ENCODE measurements around the gene PGLYRP3. TPM values are rescaled to one million over a fixed set of nuclear protein-coding genes. Genes with fewer than 3 reads are reported as not detected.

PGLYRP3 gene
- polyA plus RNA-seq, 6 donors from 2014 or later: not detected

- H3K36me3 Mint-ChIP-seq: no peaks in the 10 kb centered on the region
- peaks cover 46 to 70% (median 59%) of the 10 kb centered on the region in 3 donors for H3K4me1 Mint-ChIP-seq
- ATAC-seq (ENCODE audit: low read depth in 2 of 2): no peak
- peak overlapping the region in 3 of 6 donors; percentile 31 to 89 (median 59) for H3K27ac Mint-ChIP-seq
- peaks cover 0 to 13% (median 4%) of the 10 kb centered on the region in 3 donors for H3K27me3 Mint-ChIP-seq
- H3K4me3 Mint-ChIP-seq: peak overlapping the region in 6 of 8 donors; percentile 32 to 63 (median 53)
- peaks cover 0 to 2% (median 0%) of the 10 kb centered on the region in 7 donors for H3K9me3 Mint-ChIP-seq
- no peak for DNase-seq
Measured at GRCh38 chr1:153292185-153292584, 20.6 kb downstream of the PGLYRP3 start.

DNA sequence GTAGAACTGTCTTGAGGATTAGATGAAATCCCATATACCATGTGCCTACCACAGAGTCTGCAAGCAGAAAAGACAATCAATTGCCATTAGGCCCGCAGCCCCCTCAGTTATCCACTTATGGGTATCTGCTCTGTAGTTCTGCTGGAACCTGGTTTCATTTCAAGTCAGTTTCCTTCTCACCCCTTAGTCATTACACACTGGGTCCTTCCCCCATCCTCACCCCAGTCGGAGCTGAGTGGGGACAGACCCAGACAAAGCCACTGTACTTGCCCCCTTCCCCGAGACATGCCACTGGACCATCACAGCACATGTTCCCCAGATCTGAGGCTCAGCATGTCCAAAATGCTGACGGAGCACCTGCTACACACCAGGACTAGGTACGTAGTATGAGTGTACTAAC lies 21.2 kb downstream of the PGLYRP3 start:
- no peak for ATAC-seq (ENCODE audit: low read depth in 2 of 2)

GRCh38 chr1:153288634-153289275 lies 24.0 kb downstream of the PGLYRP3 start:
- Mint-ChIP-seq H3K27ac (no peak overlapping the region), H3K9me3 (no peaks in the 10 kb centered on the region), H3K27me3 (peaks cover under 1 to 13% (median 4%) of the 10 kb centered on the region in 3 donors), H3K36me3 (no peaks in the 10 kb centered on the region), H3K4me1 (peaks cover 17 to 36% (median 30%) of the 10 kb centered on the region in 3 donors), H3K4me3 (no peak overlapping the region)
- DNase-seq: no peak
- no peak for ATAC-seq (ENCODE audit: low read depth in 2 of 2)

More for the DNA sequence above, 21.2 kb downstream of the PGLYRP3 start:
- Mint-ChIP-seq H3K27ac (peak overlapping the region in 2 of 6 donors; percentile 11 to 31), H3K36me3 (no peaks in the 10 kb centered on the region), H3K9me3 (peaks cover 0 to 2% (median 0%) of the 10 kb centered on the region in 7 donors), H3K4me1 (peaks cover 40 to 63% (median 53%) of the 10 kb centered on the region in 3 donors), H3K27me3 (peaks cover 0 to 13% (median 4%) of the 10 kb centered on the region in 3 donors), H3K4me3 (peak overlapping the region in 1 of 8 donors; percentile 7)
- no peak for DNase-seq

DNA sequence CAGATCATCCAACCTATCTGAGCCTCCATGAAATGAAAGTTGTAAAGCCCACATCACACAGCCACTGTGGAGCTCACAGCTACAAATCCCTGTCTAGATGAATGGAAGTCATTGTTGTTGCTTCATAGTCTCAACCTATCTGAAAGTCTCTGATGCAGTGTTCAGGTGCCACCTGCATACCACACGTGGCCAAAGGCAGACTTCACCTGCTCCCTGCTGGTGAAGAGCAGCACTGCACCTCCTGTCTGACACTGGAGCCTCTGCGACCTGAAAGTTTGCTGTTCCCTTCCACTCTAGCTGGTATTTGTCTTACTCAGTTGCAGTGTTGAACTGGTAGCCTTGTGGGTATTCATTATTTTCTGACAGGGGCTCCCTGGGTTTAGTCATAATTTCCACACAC lies 34.9 kb downstream of the PGLYRP3 start:
- peaks cover 27 to 52% (median 35%) of the 10 kb centered on the region in 3 donors for H3K27me3 Mint-ChIP-seq
- no peaks in the 10 kb centered on the region for H3K36me3 Mint-ChIP-seq

GRCh38 chr1:153272186-153272585 lies 40.6 kb downstream of the PGLYRP3 start:
- H3K36me3 Mint-ChIP-seq: no peaks in the 10 kb centered on the region
- no peak for ATAC-seq (ENCODE audit: low read depth in 2 of 2)
- peaks cover 17 to 66% (median 54%) of the 10 kb centered on the region in 3 donors for H3K27me3 Mint-ChIP-seq
- no peaks in the 10 kb centered on the region for H3K4me1 Mint-ChIP-seq
- no peak overlapping the region for H3K27ac Mint-ChIP-seq
- no peak overlapping the region for H3K4me3 Mint-ChIP-seq
- peaks cover 0 to 3% (median 0%) of the 10 kb centered on the region in 7 donors for H3K9me3 Mint-ChIP-seq
- DNase-seq: no peak

More for the DNA sequence above, 34.9 kb downstream of the PGLYRP3 start:
- Mint-ChIP-seq H3K4me3 (no peak overlapping the region), H3K4me1 (no peaks in the 10 kb centered on the region), H3K27ac (no peak overlapping the region), H3K9me3 (no peaks in the 10 kb centered on the region)
- ATAC-seq (ENCODE audit: low read depth in 2 of 2) (peak; percentile 68 to 76), DNase-seq (peak; percentile 18)

DNA sequence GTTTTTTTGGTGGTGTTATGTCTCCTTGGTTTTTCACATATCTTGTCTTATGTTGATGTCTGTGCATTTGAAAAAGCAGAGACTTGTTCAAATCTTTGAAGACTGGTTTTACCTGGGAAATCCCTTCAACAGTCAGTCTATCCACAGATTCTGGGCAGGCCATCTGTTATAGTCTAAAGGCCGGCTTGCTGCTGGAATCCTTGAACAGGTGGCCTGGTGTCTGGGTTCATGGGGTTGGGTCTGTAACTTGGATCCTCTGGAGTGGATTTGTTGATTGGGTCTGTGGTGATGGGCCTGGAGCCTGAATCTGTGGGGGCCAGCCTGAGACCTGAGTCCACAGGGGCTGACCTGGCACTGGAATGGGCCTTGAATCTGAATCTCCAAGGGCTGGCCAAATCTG lies 41.0 kb downstream of the PGLYRP3 start:
- no peak overlapping the region for H3K27ac Mint-ChIP-seq
- peaks cover 0 to 6% (median 0%) of the 10 kb centered on the region in 7 donors for H3K9me3 Mint-ChIP-seq
- no peak overlapping the region for H3K4me3 Mint-ChIP-seq
- H3K36me3 Mint-ChIP-seq: no peaks in the 10 kb centered on the region
- ATAC-seq (ENCODE audit: low read depth in 2 of 2): no peak
- DNase-seq: no peak
- no peaks in the 10 kb centered on the region for H3K4me1 Mint-ChIP-seq
- peaks cover 17 to 66% (median 50%) of the 10 kb centered on the region in 3 donors for H3K27me3 Mint-ChIP-seq

GRCh38 chr1:153265457-153265856 lies 47.3 kb downstream of the PGLYRP3 start:
- no peak for DNase-seq
- H3K27me3 Mint-ChIP-seq: peaks cover 33 to 78% (median 33%) of the 10 kb centered on the region in 3 donors

GRCh38 chr1:153262462-153263157 lies 50.1 kb downstream of the PGLYRP3 start:
- Mint-ChIP-seq H3K36me3 (no peaks in the 10 kb centered on the region), H3K27ac (peak overlapping the region in 5 of 6 donors; percentile 14 to 89 (median 79)), H3K27me3 (peaks cover 14 to 75% (median 25%) of the 10 kb centered on the region in 3 donors), H3K4me1 (peaks cover 18 to 31% (median 24%) of the 10 kb centered on the region in 3 donors), H3K9me3 (peaks cover 0 to 11% (median 0%) of the 10 kb centered on the region in 7 donors), H3K4me3 (peak overlapping the region; percentile 54 to 86 (median 78))
- ATAC-seq (ENCODE audit: low read depth in 2 of 2) (peak; percentile 74 to 75), DNase-seq (peak; percentile 33)

More at GRCh38 chr1:153265457-153265856, 47.3 kb downstream of the PGLYRP3 start:
- no peak overlapping the region for H3K27ac Mint-ChIP-seq
- H3K4me3 Mint-ChIP-seq: no peak overlapping the region
- peaks cover 15 to 22% (median 20%) of the 10 kb centered on the region in 3 donors for H3K4me1 Mint-ChIP-seq
- no peaks in the 10 kb centered on the region for H3K36me3 Mint-ChIP-seq
- no peak for ATAC-seq (ENCODE audit: low read depth in 2 of 2)
- peaks cover 0 to 13% (median 0%) of the 10 kb centered on the region in 7 donors for H3K9me3 Mint-ChIP-seq

GRCh38 chr1:153262070-153262366 lies 50.7 kb downstream of the PGLYRP3 start:
- Mint-ChIP-seq H3K9me3 (peaks cover 0 to 10% (median 0%) of the 10 kb centered on the region in 7 donors), H3K27ac (peak overlapping the region in 4 of 6 donors; percentile 14 to 89 (median 81)), H3K27me3 (peaks cover 10 to 69% (median 21%) of the 10 kb centered on the region in 3 donors), H3K36me3 (no peaks in the 10 kb centered on the region), H3K4me3 (peak overlapping the region; percentile 69 to 87 (median 82)), H3K4me1 (peaks cover 18 to 31% (median 24%) of the 10 kb centered on the region in 3 donors)
- no peak for ATAC-seq (ENCODE audit: low read depth in 2 of 2)
- no peak for DNase-seq

DNA sequence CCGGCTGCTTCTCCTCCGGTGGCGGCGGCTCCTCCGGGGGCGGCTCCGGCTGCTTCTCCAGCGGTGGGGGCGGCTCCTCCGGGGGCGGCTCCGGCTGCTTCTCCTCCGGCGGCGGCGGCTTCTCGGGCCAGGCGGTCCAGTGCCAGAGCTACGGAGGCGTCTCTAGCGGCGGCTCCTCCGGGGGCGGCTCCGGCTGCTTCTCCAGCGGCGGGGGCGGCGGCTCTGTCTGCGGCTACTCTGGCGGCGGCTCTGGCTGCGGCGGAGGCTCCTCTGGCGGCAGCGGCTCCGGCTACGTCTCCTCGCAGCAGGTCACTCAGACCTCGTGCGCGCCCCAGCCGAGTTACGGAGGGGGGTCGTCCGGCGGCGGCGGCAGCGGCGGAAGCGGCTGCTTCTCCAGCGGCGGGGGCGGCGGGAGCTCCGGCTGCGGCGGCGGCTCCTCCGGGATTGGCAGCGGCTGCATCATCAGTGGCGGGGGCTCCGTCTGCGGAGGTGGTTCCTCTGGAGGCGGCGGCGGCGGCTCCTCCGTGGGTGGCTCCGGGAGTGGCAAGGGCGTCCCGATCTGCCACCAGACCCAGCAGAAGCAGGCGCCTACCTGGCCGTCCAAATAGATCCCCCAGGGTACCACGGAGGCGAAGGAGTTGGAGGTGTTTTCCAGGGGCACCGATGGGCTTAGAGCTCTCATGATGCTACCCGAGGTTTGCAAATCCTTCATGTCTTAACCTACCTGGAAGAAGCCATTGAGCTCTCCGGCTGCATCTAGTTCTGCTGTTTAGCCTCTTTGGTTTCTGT lies 51.3 kb downstream of the PGLYRP3 start:
- H3K27ac Mint-ChIP-seq: peak overlapping the region in 3 of 6 donors; percentile 14 to 89 (median 83)
- peaks cover 0 to 6% (median 0%) of the 10 kb centered on the region in 7 donors for H3K9me3 Mint-ChIP-seq
- DNase-seq: peak; percentile 23
- H3K4me3 Mint-ChIP-seq: peak overlapping the region; percentile 74 to 87 (median 83)
- peaks cover 8 to 64% (median 20%) of the 10 kb centered on the region in 3 donors for H3K27me3 Mint-ChIP-seq
- H3K4me1 Mint-ChIP-seq: peaks cover 18 to 31% (median 24%) of the 10 kb centered on the region in 3 donors
- ATAC-seq (ENCODE audit: low read depth in 2 of 2): peak; percentile 45 to 50
- H3K36me3 Mint-ChIP-seq: no peaks in the 10 kb centered on the region

DNA sequence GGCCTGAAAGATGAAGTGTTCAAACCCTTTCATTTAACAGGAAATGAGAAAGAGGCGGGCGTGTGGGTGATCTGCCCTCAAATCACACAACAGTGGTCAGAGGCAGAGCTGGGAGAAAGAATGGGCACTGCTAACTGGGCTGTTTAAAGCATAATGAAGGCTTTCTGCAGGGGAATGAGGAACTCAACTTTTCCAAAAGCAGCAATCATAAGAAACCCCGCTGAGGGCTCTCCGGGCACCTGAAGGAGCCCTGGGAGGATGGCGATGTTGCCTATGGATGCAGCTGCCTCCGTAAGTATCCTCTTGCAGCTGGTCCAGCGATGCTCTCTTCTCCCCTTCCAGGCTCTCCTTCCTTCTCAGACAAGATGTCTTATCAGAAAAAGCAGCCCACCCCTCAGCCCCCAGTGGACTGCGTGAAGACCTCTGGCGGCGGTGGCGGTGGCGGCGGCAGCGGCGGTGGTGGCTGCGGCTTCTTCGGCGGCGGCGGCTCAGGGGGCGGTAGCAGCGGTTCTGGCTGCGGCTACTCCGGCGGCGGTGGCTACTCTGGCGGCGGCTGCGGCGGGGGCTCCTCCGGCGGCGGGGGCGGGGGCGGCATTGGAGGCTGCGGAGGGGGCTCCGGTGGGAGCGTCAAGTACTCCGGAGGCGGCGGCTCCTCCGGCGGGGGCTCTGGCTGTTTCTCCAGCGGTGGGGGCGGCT lies 52.0 kb downstream of the PGLYRP3 start:
- H3K4me1 Mint-ChIP-seq: peaks cover 18 to 31% (median 24%) of the 10 kb centered on the region in 3 donors

DNA sequence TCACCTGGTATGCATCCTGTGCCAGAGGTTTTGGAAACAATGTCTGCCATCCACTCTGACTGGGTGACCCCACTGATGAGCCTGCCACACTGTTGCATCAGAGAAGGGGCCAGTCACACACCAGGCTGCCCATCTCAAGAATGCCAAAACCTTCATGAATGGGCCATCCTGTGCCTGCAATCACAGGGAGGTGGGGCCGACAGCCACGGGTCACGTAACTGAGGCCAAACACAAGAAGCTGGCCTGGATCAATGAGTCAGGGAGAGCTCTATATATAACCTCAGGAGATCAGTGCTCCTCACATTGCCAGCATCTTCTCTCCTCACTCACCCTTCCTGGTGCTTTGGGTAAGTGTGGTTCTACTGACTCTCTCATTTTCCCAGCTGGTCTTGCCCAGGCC lies 53.4 kb downstream of the PGLYRP3 start, which contains the start of gene LORICRIN:
LORICRIN (plus strand) TSS at position 301 of the 400 bp plus-strand sequence. CDS start 1,263 bp downstream, outside the sequence.
- ATAC-seq (ENCODE audit: low read depth in 2 of 2): no peak
- Mint-ChIP-seq H3K9me3 (peaks cover 0 to 3% (median 0%) of the 10 kb centered on the region in 7 donors), H3K27me3 (peaks cover 0 to 59% (median 15%) of the 10 kb centered on the region in 3 donors), H3K4me1 (peaks cover 18 to 31% (median 24%) of the 10 kb centered on the region in 3 donors), H3K4me3 (peak within 1 kb of the TSS; percentile 72 to 95 (median 86)), H3K36me3 (no peaks in the 10 kb centered on the region), H3K27ac (peak within 1 kb of the TSS in 4 of 6 donors; percentile 1 to 66 (median 24))
- no peak for DNase-seq

More for the DNA sequence above, 52.0 kb downstream of the PGLYRP3 start:
- Mint-ChIP-seq H3K9me3 (peaks cover 0 to 6% (median 0%) of the 10 kb centered on the region in 7 donors), H3K4me3 (peak overlapping the region; percentile 72 to 95 (median 86)), H3K36me3 (no peaks in the 10 kb centered on the region), H3K27me3 (peaks cover under 1 to 58% (median 15%) of the 10 kb centered on the region in 3 donors), H3K27ac (peak overlapping the region in 4 of 6 donors; percentile 1 to 66 (median 49))
- ATAC-seq (ENCODE audit: low read depth in 2 of 2) (peak; percentile 15 to 32), DNase-seq (peak; percentile 12)
